ENCODE measurements around the gene RNF223. TPM values are rescaled to one million over a fixed set of nuclear protein-coding genes. Genes with fewer than 3 reads are reported as not detected.
A peak's percentile ranks its signal among the peaks of the same experiment; 100 is the strongest.
"Not testable (repeated sequence)": the region's sequence is repeated elsewhere in the genome, so short reads cannot be mapped to it uniquely, and the experiment has no call there.

RNF223 gene
- total RNA-seq, 3 donors from 2014 or later = 1.3 to 7.5 (median 2.1) TPM

DNA sequence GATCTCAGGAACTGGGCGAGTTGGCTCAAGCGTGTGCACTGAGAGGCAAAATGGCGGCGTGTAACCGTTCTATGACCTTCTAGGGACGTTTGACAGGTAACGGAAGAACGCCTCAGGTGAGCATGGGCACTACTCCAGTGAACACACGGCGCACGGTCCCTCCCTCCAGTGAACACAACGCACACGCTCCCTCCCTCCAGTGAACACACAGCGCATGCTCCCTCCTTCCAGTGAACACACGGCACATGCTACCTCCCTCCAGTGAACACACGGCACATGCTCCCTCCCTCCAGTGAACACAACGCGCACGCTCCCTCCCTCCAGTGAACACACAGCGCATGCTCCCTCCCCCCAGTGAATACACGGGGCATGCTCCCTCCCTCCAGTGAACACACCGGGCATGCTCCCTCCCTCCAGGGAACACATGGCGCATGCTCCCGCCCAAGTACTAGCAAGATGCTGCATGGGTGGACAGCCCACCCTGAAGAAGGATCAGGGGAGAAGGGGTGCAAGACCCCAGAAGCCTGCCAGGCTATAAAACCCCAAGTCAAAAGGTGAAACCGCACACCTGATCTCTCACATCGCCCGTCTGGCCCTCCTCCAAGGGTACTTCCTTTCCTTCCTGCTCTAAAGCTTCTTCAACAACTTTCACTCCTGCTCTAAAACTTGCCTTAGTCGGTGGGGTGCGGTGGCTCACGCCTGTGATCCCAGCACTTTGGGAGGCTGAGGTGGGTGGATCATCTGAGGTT, 38.3 kb upstream of the RNF223 start:
- TF ChIP-seq, protein P1, sequence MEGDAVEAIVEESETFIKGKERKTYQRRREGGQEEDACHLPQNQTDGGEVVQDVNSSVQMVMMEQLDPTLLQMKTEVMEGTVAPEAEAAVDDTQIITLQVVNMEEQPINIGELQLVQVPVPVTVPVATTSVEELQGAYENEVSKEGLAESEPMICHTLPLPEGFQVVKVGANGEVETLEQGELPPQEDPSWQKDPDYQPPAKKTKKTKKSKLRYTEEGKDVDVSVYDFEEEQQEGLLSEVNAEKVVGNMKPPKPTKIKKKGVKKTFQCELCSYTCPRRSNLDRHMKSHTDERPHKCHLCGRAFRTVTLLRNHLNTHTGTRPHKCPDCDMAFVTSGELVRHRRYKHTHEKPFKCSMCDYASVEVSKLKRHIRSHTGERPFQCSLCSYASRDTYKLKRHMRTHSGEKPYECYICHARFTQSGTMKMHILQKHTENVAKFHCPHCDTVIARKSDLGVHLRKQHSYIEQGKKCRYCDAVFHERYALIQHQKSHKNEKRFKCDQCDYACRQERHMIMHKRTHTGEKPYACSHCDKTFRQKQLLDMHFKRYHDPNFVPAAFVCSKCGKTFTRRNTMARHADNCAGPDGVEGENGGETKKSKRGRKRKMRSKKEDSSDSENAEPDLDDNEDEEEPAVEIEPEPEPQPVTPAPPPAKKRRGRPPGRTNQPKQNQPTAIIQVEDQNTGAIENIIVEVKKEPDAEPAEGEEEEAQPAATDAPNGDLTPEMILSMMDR (IDR thresholded peaks at IDR 0.05) = no peak
- Histone ChIP-seq H3K4me1 (ENCODE audit: low read depth) (peaks cover 21% of the 10 kb centered on the region), H3K9me3 (peaks cover 6% of the 10 kb centered on the region), H3K4me3 (no peak overlapping the region), H3K36me3 (ENCODE audit: low read depth) (no peaks in the 10 kb centered on the region)
- intact Hi-C loops (cut with DNase I, micrococcal nuclease) = no loop called here
- ATAC-seq (no peak), DNase-seq (peak in 1 of 3 donors; percentile 25)

DNA sequence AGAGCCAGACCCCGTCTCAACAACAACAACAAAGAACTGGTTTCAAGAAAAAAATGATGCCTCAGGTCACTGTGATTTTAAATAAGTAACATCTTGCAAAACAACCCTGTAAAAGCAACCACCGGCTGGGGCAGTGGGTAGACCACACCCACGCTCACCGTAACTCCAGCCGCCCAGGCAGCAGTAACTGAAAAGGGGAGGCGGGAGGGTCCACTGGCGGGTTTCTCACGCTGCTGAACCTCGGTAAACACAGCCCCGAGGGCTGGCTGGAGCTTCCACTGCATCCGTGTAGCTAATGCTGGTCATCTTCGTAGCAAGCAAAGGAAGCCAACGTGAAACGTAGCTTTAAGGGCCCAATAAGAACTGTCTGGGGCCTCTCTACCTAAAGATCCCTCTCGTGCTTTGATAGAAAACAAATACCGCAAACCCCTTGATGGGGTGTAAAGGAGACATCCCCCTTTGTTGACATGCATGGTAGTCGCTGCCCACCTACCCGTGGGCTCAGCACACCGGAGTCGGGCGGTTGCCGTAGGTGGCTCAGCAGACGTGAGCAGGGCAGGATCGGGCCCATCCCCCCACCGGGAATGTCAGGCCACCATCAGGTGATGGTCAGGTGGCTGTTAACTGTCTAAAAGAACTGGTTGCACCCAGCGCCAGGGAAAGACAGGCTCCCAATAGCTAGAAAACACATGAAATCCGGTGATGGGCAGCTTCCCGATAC, 37.6 kb upstream of the RNF223 start:
- peak in 1 of 3 donors; percentile 32 for DNase-seq
- TF ChIP-seq, protein P1 (IDR thresholded peaks at IDR 0.05) = no peak
- no peaks in the 10 kb centered on the region for H3K36me3 ChIP-seq (ENCODE audit: low read depth)
- ATAC-seq = no peak
- intact Hi-C loops (cut with DNase I, micrococcal nuclease) = no loop called here
- H3K4me3 ChIP-seq = no peak overlapping the region
- peaks cover 16% of the 10 kb centered on the region for H3K4me1 ChIP-seq (ENCODE audit: low read depth)
- peaks cover 6% of the 10 kb centered on the region for H3K9me3 ChIP-seq

DNA sequence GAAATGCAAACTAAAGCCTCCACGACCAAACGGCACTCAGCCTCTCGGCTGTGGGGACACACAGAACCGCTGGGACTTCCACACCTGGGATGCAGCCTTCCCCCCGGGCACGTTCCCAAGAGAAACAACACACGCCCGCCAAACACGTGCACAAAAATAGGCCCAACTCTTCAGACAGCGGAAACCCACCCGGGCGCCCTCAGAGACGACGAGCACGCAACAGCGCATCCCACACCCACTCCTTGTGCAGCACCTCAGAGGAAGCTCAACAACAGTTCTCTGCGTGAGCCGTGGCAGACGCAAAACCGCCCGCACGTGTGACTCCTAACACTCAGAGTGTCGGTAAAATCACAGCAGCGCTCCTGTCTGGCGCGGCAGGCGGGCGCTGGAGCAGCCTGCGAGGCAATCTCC, 36.5 kb upstream of the RNF223 start:
- Histone ChIP-seq H3K4me3 (no peak overlapping the region), H3K9me3 (peaks cover 6% of the 10 kb centered on the region), H3K36me3 (ENCODE audit: low read depth) (no peaks in the 10 kb centered on the region), H3K4me1 (ENCODE audit: low read depth) (peaks cover 15% of the 10 kb centered on the region)
- intact Hi-C loops (cut with DNase I, micrococcal nuclease) = no loop called here
- TF ChIP-seq, protein P1 (IDR thresholded peaks at IDR 0.05) = no peak
- DNase-seq = peak in 2 of 3 donors; percentile 46 to 62
- ATAC-seq = no peak

DNA sequence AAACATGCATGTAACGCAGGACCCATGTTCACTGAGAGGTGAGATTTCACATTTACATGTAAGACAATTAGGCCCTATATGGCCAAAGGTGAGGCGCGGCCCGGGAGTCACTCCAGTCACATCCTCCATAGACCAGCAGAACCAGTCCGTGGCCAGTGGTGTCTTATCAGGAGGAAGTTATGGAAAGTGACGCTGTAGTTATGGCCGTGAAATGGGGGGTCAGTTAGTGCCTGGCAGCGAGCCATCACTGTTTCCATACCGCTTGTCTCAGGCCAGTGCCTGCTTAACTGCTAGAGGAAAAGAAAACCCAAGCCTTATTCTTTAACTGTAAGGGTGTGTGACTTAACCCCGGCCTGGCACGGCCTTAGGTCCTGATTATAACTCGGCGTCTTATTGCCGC, 35.6 kb upstream of the RNF223 start:
- peaks cover 6% of the 10 kb centered on the region for H3K9me3 ChIP-seq
- ATAC-seq = peak; percentile 98
- H3K4me3 ChIP-seq = no peak overlapping the region
- no peaks in the 10 kb centered on the region for H3K36me3 ChIP-seq (ENCODE audit: low read depth)
- intact Hi-C loops (cut with DNase I, micrococcal nuclease) = no loop called here
- H3K4me1 ChIP-seq (ENCODE audit: low read depth) = peaks cover 15% of the 10 kb centered on the region
- DNase-seq = peak; percentile 88 to 90 (median 89)
- TF ChIP-seq, protein P1 (IDR thresholded peaks at IDR 0.05) = no peak

DNA sequence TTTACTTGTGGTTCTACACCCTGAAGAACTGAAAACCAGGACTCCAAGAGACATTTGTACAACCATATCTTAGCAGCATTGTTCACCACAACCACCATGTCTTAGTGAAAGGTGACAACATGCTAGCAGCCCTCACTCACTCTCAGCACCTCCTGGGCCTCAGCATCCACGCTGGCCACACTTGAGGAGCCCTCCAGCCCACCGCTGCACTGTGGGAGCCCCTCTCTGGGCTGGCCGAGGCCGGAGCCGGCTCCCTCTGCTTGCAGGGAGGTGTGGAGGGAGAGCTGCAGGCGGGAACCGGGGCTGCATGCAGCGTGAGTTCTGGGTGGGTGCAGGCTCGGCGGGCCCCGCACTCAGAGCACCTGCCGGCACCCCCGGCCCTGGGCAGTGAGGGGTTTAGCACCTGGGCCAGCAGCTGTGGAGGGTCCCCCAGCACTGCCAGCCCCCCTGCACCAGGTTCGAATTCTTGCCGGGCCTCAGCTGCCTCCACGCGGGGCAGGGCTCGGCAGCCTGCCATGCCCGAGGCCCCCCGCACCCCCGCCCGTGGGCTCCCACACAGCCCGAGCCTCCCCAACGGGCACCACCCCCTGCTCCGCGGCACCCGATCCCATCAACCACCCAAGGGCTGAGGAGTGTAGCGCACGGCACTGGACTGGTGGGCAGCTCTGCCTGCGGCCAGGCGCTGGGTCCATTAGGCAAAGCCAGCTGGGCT, 32.6 kb upstream of the RNF223 start:
- H3K4me1 ChIP-seq (ENCODE audit: low read depth) = peaks cover 15% of the 10 kb centered on the region
- H3K9me3 ChIP-seq = no peaks in the 10 kb centered on the region
- intact Hi-C loops (cut with DNase I, micrococcal nuclease) = no loop called here
- DNase-seq (peak in 2 of 3 donors; percentile 30 to 52), ATAC-seq (no peak)
- TF ChIP-seq, protein P1 (IDR thresholded peaks at IDR 0.05) = no peak
- no peaks in the 10 kb centered on the region for H3K36me3 ChIP-seq (ENCODE audit: low read depth)
- no peak overlapping the region for H3K4me3 ChIP-seq

DNA sequence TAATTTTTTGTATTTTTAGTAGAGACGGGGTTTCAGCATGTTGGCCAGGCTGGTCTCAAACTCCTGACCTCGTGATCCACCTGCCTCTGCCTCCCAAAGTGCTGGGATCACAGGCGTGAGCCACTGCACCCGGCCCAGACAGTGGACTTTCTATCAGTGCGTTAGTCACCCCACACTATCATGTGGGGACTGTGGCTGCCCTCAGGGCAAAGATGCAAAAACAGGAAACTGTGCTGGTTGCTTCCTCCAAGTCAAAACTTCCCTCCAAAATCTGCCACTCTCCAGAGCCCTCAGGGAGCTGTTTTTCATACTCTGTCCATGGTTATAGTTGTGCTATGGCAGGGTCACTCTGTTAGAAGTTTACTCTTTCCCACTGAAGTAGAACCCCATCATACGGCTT, 30.0 kb upstream of the RNF223 start:
- ATAC-seq; H3K4me3 ChIP-seq; H3K9me3 ChIP-seq; H3K36me3 ChIP-seq (ENCODE audit: low read depth); H3K4me1 ChIP-seq (ENCODE audit: low read depth); intact Hi-C loops (cut with DNase I, micrococcal nuclease): not testable (repeated sequence)
- peak in 1 of 3 donors; percentile 16 for DNase-seq

All from mucosa of descending colon (tissue), 3 donors.